HG02885 (cell line): Measurements from ENCODE around the gene SH2D2A.

Source experiments
- ATAC-seq: cut with Tn5 transposase; IDR thresholded peaks from one replicate; pipeline ENCODE4 v1.9.1; 2021; ENCODE audit warnings: mild to moderate bottlenecking; ENCODE audit not compliant: unreplicated experiment, poor library complexity

Gene SH2D2A

GRCh38 chr1:156848461-156849150 lies 32.0 kb upstream of the SH2D2A start:
- no peak for ATAC-seq

DNA sequence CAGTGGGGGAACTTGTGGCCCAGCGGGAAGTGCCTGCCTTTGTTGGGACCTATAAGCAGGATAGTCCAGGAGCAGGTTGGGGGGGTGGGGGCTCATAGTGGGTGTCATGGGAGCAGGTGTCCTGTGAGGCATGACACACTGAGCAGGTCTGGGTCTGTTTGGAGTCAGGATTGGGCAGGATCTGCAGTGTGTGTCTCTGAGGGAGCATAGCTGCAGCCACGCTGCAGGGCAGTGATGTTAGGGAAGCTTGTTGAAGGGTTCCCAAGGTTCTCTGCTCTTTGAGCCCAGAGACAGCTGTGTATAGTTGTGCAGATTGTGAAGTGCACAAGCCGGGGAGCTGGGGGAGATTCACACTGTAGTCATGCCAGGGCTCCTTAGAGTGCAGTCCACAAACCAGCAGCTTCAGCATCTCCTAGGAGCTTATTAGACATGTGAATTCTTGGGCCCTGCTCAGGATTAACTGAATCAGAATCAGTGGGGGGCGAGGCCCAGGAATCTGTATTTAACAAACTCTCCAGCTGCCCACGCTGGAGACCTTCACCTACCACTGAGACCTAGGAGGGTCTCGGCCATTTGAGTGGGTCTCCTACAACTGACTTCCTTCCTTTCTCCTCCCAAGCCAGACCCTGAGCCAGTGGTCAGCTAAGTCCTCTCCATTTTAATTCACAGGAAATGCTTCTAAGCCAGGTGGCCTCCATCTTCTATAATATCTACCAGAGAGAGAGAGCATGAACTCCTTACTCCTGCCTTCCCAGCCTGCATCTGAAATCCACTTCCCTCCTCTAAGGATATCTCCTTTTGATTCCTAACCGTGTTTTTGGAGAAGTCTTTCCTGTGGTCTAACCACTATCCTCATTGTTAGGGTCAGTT lies 31.2 kb upstream of the SH2D2A start:
- ATAC-seq, result no peak

DNA sequence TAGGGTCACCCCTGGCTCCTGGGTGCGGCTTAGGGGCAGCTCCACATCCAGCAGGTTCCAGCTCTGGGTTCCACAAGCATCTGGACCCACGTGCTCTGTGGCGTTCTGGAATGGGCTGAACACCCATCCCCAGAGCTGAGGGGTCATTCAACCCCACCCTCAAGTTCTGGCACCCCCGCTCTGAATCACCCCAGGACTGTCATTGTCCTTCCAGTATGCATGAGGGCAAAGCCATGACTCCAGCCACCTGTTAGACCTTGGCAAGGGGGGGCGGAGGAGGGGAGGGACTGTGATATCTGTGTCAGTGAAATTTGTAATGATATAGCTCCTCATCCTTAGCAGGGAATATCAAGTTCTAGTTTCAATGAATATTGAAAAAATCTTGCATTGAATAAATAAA lies 30.0 kb upstream of the SH2D2A start:
- ATAC-seq, result no peak

DNA sequence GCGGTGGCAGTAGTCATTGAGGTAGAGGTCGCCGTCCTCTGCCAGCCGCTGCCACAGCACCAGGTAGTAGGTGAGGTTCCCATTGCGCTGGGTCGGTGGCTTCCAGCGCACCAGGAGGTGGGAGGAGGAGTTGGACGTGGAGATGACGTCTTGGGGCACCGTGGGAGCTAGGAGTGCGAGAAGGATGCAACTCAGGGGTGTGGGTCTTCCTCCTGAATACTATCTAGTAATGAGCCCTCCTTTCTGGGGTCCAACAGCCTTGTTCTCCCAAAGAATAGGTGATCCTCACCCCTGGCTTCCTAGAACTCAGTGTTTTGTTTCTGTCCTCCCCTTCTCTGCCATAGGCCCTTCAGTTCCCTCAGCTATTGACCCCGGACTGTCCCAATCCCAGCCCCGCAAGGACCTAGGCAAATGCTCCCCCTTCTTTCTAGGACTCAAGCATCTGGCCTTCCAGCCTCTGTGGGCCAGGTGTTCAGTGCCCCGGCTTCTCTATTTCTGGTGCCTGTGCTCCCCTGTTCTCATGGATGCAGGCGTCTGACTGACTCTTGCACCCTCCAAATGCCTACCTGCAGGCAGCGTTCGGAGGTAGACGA lies 29.4 kb upstream of the SH2D2A start:
- no peak for ATAC-seq

DNA sequence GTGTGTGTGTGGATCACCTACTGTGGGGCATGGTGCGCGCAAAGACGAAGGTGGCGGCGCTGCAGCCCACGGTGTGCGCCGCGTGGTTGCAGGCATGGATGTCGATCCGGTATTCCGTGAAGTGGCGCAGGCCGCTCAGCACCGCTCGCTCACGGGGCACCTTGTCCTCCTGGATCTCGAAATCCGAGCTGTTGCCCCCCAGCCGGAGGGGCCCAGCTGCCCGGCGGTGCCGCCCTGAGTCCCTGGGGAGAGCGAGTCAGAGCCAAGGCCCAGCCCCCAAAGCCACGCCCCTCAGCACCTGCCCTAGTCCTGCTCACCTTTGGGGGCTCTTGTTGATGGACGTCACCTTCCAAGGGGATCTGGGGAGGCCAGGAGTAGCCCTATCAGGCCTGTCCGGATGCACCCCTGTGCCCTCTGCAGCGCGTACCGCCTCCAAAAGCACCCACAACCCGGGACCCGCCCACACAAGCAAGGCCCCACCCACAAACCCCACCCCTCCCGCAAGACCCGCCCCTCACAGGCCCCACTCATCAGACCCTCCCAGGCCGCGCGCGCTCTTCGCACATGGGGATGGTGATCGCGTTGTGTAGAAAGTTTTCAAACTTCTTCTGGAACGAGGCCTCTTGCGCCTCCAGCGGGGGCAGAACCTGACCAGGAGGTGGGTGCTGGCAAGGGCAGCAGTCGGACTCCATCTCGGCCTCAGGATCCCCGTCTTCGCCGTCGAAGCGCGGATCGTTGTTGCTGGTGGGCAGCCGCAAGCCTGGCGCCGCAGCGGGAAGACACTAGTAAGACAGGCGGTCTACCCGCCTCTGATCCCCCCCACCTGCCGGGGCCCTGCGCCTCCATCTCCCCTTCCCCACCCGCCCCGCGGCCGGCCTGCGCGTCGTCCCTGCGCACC lies 28.7 kb upstream of the SH2D2A start:
- ATAC-seq, result no peak

- no peak for ATAC-seq
Measured at GRCh38 chr1:156844638-156845037, 28.0 kb upstream of the SH2D2A start.

DNA sequence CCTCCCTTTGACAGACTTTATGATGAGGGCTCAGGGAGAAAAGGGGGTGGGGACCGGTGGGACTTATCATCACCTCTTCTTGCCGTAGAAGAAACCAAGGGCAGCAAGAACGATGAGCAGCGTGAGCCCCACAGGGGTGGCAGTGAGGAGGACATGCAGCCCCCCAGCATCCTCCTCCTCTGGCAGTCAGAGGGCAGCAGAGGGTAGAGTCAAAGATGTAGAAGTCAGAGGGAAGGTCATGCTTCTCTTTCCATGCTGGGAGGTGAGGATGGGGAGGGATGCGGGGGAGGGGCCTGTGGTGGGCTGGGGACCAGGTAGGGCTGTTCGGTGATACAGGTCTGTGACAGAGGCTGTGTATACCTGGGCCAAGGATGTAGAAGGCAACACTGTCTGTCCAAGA lies 27.5 kb upstream of the SH2D2A start:
- no peak for ATAC-seq

DNA sequence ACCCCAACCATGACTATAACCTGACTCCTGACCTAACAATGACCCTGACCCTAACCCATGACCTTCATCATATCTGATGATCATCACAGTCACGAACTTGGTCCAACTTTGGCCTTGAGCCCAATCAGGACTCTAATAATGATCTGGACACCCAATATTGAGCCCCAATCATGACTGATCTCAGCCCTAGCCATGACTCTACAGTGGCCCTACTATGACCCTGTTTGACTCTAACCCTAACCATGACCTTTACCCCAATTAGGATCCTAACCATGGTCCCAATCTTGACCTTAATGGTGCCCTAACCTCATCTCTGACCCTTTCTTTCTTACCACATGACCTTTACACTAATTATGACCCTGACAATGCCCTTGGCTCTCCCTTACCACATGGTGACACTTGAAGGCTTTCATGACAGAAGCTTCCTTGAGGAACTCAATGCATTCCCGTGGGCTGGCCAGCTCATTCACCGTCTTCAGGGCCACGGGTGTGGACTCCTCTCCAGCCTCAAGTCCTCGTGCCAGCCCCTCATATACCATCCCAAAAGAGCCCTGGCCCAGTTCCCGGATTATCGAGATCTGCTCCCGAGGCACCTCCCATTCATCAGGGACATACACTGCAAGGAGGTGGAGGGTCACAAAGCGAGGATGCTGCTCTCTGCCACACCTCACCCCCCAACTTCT lies 26.1 kb upstream of the SH2D2A start:
- no peak for ATAC-seq

DNA sequence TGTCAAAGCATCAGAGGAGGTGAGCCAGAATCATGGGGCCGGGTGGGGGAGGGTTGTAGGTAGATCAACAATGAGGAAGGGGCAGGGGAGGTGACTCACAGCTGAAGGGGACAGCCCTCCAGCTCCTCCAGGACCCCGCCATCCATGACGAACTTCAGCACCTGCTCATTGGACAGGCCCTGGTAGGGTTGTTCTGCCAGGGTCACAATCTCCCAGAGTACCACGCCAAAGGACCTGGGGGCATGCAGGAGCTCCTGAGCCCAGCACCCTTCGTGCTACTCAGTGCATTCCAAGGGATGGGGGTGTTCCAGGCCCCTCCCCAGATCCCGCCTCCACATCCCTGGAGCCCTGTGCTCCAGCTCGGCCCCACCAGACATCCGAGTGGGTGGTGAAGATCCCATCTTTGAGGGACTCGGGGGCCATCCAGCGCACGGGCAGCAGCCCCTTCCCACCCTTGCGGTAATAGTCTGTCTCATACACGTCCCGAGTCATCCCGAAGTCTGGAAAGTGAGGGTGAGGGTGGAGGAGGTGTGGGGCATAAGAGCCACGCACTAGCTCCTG lies 24.7 kb upstream of the SH2D2A start:
- no peak for ATAC-seq

- no peak for ATAC-seq
Measured at GRCh38 chr1:156840898-156841279, 24.2 kb upstream of the SH2D2A start.

GRCh38 chr1:156840186-156840897 lies 23.7 kb upstream of the SH2D2A start:
- no peak for ATAC-seq

DNA sequence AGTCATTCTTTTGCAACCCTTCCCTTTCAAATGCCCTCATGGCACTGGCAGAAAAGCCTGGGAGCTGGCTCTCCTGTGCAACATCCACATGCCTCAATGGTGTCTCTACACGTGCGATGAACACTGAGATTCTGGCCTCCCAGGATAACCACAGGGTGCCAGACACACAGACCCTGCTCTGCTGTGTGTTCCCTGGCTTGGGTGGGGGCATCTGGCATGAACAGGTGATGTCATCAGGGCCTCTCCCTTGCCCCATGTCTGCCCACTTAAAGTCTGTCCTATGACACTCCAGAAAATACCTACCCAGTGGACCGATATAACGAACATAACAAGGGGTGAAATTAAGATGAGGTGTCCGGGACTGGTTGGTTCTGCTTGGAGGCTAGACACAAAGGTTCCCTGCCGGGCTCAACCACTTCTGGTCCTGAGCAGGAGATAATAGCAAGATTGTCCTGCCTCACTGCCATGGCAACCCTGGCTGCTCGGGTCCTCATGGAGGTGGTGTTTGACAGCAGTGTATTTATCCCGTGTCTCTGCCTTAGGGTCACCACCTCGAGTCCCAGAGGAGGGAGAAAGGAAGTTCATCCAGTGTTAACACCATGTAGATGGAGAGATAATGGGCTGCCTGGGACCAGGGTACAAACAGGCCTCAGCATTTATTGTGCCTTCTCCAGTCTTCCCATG lies 22.9 kb upstream of the SH2D2A start:
- no peak for ATAC-seq

DNA sequence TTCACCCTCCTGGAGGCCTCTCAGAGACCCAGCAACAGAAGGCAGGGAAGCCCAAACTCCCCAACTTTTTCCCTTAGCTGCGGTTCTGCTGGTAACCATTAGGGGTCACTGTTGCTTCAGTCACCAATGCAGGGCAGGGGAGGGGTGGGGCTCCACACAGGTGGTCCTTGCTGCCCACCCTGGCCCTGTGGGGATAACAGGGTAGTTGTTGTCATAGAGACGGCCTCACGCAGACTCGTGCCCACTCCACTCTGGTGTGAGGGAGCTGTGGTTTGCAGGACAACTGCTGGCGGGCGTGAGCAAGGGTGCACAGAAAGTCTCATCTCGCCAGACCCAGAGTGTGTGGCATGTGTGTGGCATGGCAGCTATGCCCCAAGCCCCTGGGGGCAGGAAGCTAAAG lies 22.3 kb upstream of the SH2D2A start:
- no peak for ATAC-seq

GRCh38 chr1:156836892-156837291 lies 20.2 kb upstream of the SH2D2A start:
- ATAC-seq, result no peak

GRCh38 chr1:156836041-156836654 lies 19.5 kb upstream of the SH2D2A start:
- peak; percentile 52 for ATAC-seq

GRCh38 chr1:156834322-156834721 lies 17.7 kb upstream of the SH2D2A start:
- ATAC-seq, result no peak

GRCh38 chr1:156833603-156834002 lies 17.0 kb upstream of the SH2D2A start:
- ATAC-seq, result no peak

GRCh38 chr1:156832434-156832833 lies 15.8 kb upstream of the SH2D2A start:
- ATAC-seq, result no peak
